NCI-H510A (cell line): Measurements from ENCODE around the gene DCX.
"Not testable (repeated sequence)": the region's sequence is repeated elsewhere in the genome, so short reads cannot be mapped to it uniquely, and the experiment has no call there.

Experiments used
- DNase-seq: peaks from one replicate; lab custom pipeline; 2025; lab: John Stamatoyannopoulos, UW

DCX gene

GRCh38 chrX:111372086-111372485 is 39.9 kb downstream of the DCX start:
- no peak for DNase-seq

GRCh38 chrX:111365770-111366325 is 46.1 kb downstream of the DCX start:
- DNase-seq: no peak

DNA sequence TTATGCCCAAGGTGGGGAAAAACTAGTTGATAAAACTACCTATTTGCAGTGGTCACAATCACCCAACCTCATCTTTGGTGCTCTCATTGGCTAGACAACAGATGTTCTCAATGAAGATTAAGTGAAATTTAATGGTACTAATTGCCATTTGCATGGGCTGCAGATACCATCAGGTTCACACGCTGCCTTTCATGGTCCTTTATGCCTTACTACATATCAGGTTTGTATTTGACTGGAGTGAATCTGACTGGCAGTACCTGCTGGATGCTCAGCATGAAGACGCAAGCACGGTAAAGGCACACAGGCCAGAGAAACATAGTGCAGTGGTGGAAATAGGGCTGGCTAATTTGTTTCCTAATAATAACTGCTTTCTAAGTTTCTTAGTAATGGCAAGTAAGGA is 48.3 kb downstream of the DCX start:
- DNase-seq: no peak

DNA sequence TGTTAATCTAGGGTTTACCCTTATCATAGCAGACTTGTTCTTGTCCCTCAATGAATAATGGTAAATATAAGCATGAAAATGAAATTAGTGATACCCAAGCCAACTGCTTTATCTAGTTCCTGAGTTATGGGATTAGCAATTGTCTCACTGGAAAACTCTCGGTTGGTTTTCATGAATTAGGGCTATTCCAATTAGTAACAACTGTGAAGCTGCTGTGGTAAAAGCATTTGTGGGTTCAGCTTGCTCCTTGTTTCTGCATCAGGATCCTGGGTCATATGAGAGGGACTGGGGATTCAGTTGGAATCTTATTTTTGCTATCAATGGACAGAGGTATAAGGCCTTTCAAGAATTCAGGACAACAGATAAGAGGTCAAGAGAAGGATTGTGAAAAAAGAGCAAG is 50.2 kb downstream of the DCX start:
- no peak for DNase-seq

GRCh38 chrX:111360839-111361238 is 51.2 kb downstream of the DCX start:
- DNase-seq: no peak

DNA sequence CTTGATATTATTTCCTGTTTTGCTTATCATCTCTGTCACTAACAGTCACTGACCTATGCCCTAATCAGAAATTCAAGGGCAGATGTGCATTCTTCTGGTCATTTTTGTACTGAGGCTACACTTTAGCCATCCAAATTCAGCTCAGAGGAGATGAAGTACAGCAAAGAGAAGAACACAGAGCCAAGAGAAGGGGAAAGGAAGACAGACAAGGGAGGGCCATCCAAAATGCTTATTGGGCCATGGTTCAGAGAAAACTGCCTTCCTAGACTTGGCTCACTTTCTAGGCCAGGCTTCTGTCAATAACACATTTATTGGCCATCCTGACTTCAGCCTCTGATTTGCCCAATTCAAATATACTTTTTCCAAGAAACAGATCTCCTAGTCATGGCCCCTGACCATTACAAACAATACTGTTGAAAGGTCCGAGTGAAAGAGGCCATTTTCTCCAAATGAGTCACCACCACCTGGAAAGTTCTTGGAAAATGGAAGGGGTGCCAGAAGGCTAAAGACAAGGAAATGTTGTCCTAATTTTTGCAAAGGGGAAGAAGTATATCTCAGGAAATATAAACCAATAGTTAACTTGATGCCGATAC is 56.4 kb downstream of the DCX start:
- DNase-seq: no peak

DNA sequence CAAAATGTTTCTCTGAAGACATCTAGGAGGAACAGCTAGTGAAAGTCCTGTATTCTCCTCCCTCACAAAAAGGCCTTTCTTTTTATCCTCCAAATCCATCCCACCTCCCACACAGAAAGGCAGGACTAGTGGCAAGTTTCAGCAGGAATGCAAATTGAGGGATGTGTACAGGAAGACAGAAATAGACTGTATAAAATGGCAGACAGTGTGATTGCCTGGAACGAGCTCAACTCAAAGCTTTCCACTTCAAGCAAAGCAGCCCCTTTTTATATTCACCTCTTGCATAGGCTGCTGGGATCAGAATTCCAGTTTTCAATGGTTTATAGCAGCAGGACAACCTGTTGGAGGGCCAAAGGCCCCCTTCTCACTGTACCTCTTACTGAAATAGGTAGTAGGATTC is 57.5 kb downstream of the DCX start:
- no peak for DNase-seq

GRCh38 chrX:111353793-111354192 is 58.2 kb downstream of the DCX start:
- no peak for DNase-seq

DNA sequence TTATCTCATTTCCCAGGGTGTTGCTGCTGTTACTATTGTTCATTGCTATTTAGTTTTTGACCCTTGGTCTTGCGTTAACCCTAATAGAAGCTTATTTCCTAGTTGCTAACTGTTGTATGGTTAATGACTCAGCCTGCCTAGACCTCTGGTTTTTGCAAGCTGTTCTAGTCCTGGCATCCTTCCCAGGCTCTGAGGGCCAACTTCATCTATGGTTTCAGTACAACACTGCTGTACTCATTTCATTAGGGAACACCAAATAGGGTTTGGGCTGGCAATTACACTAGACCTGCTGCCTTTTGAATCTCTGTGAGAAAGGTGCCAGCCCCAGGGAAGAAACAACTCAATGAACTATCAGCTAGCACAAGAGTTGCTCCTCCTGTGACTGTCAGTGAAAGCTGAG is 59.6 kb downstream of the DCX start:
- no peak for DNase-seq

GRCh38 chrX:111349934-111350333 is 62.1 kb downstream of the DCX start:
- DNase-seq: no peak

DNA sequence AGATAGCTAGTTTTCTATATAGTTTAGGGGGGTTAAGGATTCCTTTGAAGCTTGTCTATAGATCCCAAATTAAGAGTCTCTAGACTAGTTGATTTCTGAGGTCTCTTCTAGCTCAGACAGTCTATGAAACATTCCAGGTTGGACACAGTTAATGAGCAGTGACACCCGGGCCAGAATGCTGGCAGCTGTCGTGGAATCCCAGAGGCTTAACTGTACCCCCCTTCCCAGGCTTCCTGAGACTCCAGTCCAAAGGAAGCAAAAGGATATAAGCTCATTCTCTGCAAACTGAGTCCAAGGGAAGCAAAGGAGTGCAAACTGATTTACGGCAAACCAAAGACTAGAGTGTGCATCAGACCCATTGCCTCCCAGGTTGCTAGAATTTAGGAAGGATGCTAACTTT is 62.9 kb downstream of the DCX start:
- DNase-seq: no peak

DNA sequence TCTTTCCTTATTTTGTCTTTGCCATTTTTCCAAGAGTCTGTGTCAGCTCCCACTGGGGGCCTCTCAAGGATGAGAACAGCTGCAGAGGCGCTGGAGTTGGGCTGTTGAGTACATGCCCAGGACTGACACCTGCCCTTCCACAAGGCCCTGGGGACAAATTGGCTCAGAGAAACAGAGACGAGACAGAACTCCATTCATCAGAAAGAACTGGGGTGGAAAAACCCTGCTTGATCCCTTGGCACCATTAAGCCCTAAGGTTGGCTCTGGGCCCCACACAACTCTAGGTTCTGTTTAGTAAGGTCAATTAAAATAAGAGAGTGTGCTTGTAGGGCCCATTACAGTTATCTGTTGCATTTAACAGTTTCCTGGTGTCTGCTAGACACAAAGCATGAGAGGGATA is 63.6 kb downstream of the DCX start:
- DNase-seq: no peak

DNA sequence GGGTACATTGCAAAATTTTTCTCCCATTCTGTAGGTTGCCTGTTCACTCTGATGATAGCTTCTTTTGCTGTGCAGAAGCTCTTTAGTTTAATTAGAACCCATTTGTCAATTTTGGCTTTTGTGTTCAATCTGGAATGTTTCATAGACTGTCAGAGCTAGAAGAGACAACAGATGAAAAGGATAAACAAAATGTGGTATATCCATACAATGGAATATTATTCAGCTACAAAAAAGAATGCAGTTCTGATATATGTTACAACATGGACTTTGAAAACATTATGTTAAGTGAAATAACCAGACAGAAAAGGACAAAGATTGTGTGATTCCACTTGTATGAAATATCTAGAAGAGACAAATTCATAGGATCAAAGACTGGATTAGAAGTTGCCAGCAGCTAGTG is 65.8 kb downstream of the DCX start:
- not testable (repeated sequence) for DNase-seq

DNA sequence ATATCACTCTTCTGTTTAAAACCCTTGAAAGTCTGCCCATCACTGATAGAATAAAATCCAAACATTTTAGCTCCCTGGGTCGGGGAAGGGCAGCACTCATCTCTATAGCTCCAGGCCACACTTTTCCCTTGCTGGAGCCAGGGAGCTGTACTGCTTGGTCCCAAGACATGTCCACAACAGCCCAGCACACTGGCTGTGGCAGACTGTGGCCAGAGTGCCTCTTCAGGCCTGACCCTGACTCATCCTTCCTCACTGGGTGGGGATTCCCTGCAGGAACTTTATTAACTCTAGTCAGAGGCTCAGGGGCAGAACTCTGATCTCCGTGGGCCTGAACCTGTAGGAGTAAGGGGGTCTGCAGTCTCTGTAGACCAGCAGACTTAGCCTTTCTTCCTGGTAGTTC is 71.9 kb downstream of the DCX start:
- no peak for DNase-seq

DNA sequence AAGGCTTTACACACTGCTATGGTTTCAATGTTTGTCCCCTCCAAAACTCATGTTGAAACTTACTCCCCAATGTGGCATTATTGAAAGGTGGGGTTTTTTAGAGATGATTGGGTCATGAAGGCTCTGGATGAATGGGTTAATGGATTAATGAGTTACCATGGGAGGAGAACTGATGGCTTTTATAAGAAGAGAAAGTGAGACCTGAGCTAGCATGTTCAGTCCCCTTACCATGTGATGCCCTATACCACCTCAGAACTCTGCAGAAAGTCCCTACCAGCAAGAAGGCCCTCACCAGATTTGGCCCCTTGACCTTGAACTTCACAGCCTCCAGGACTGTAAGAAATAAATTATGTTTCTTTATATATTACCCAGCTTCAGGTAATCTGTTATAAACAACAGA is 72.8 kb downstream of the DCX start:
- DNase-seq: no peak

DNA sequence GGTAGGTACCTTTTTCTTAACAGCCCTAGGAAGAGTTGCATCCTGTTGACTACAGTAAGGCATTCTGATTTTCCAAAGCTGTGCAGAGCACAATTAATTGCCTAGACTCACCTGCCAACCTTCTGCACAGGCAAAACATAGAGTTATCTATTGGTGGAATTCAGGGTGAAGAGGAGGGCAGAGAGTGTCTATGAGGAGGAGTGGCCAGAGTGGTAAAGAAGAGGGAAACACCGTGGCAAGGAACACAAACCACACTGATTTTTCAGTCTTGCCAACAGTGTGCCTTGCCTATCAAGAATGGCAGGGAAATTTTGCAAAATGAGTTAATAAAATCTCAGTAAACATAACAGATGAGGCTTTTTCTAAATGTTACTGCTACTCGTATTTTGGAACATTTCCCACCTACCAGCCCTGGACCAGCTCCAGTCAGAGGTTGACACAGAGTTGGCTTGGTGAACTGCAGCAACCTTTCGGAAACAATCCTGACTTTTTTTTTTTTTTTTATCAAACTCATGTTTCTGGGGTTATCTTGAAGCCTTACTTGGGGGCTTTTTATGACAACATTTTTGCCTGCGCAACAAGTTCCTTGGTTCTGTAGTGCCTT is 73.8 kb downstream of the DCX start:
- no peak for DNase-seq

- no peak for DNase-seq
Observed at GRCh38 chrX:111337067-111337637, 74.8 kb downstream of the DCX start.

DNA sequence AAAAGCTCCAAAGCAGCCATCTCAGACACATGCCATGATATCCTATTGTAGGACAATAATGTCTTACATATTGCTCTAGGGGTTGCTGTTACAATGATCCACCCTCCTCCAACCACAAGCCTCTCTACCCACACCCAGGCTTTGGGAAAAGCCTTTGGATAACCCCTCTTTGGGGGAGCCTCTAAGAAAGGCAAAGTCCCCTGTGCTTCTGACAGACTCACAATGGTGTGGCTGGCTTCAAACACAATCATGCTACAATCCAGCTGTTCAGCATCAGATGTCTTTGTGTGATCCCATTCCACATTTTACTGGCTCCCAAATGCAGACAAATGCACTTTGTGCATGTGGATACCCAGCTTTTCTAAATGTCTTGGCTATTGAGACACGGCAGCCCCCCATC is 75.9 kb downstream of the DCX start:
- no peak for DNase-seq

DNA sequence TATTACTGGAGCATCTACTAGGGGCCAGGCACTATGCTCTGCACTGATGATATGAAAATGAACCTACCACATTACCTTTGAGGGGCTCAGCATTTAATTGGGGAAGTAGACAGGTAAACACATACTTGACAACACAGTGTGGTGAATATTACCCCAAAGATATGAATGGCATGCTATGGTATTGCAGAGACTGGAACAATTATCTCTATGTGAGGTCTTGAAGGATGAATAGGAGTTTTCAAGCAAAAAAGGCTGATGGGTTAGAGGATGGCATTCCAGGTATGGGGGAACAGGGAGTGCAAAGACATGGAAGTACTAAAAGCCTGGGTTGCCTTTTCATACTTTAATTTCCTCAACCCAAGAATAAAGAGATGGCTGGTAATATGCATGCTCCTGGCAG is 82.6 kb downstream of the DCX start:
- no peak for DNase-seq

GRCh38 chrX:111328858-111329257 is 83.1 kb downstream of the DCX start:
- DNase-seq: no peak

GRCh38 chrX:111322231-111322855 is 89.6 kb downstream of the DCX start:
- no peak for DNase-seq

DNA sequence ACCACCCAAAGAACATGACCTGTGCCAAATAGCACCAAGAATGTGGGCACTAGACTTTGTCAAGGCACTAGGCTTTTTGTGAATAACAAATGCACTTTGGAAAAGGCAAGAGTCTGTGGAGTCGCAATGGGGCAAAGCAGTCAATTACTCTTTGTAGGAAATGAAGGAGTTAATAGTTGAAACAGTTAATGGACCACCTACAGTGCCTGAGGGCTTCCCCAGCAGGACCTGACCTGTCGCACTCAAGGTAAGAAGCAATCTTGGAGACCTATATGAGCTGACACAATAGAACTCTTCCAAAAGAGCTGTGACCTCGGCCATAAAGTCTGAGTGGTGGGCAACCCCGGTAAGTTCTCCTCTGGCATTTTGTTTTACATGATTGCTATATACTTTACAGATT is 92.5 kb downstream of the DCX start:
- no peak for DNase-seq

- DNase-seq: no peak
Observed at GRCh38 chrX:111318901-111319300, 93.1 kb downstream of the DCX start.
